GM21390 (cell line): Measurements from ENCODE around the gene PDAP1.
"Not testable (repeated sequence)": the region's sequence is repeated elsewhere in the genome, so short reads cannot be mapped to it uniquely, and the experiment has no call there.

ENCODE experiments used
- ATAC-seq: cut with Tn5 transposase; IDR thresholded peaks from one replicate; pipeline ENCODE4 v1.9.1; 2021; ENCODE audit not compliant: unreplicated experiment

PDAP1 gene

DNA sequence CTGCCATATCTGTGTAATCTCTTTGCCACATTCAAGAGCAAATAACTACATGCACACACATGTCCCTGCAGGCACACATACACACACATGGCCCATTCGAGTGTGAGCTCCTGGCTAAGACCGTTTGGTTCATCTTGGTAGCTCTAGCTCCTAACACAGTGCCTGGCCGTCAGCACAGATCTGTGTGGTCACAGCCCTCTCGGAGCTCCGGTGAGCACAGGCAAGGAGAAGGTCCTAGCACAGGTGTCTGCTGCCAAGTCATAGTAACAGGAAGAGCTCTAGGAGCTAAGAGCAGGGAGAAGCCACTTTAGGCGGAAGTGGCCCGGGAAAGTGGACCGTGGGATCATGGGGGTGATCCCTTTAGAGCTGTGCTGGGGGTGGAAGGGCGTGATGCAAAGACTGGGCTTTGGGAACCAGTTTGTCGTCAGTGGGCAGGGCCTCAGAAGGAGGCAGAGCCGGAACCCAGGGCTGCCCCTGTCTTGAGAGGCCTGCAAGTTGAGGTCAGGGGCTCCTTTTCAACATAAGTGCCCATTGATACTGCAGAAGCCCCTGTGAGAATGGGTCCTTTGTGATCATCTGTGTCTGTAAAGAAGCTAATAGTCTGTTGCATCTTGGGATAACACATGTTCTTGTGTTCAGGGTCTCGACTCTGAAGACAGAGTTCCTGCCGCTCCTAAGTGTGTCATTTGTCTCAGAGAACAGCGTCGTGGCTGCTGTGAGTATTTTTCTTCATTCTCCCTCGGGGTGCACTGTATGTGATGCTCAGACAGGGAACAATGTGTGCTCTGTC lies 50.5 kb downstream of the PDAP1 start:
- ATAC-seq, result no peak

DNA sequence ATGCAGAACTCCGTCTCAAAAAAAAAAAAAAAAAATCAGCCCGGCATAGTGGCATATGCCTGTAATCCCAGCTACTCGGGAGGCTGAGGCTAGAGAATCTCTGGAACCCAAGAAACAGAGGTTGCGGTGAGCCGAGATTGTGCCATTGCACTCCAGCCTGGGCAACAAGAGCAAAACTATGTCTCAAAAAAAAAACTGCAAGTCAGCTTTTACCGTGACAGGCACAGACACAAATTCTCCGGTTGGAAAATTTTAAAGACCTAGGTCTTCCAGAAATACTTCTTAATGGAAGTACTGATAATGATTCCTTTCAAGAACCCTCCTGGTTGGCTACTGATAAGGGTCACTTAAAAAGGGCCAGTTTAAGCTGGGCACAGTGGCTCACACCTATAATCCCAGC lies 53.3 kb downstream of the PDAP1 start:
- ATAC-seq, result no peak

DNA sequence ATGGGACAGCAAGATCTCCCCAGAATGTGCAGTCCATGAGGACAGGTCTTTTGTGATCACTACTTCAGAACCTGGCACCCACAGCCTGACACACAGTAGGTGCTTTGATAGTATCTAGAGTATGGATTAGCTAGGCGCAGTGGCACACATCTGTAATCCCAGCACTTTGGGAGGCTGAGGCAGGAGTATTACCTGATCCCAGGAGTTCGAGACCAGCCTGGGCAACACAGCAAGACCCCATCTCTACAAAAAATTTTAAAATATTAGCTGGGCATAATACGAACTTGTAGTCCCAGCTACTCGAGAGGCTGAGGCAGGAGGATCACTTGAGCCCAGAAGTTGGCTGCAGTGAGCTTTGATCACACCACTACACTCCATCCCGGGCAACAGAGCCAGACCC lies 56.1 kb downstream of the PDAP1 start:
- no peak for ATAC-seq

DNA sequence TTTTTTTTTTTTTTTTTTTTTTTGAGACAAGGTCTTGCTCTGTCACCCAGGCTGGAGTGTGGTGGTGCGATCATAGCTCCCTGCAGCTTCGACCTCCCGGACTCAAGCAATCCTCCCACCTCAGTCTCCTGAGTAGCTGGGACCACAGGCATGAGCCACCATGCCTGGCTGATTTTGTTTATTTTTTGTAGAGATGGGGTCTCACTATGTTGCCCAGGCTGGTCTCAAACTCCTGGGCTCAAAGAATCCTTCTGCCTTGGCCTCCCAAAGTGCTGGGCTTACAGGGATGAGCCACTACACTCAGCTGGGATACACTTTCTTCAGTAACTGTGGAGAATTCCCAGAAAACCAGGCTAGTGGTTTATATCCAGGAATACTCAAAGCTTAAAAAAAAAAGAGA lies 57.8 kb downstream of the PDAP1 start:
- ATAC-seq, result not testable (repeated sequence)
